K562 (cell line): ENCODE data around the gene SLIT1. TPM values are rescaled to one million over a fixed set of nuclear protein-coding genes. Genes with fewer than 3 reads are reported as not detected.

Source experiments
- AFF1 ChIP-seq, 2 experiments: fragments of 450-650 bp; IDR thresholded peaks; 2 replicates each; pipeline ENCODE4 v1.6.1; 2018; ENCODE audit warnings: mild to moderate bottlenecking in 2 of 2, low read depth in 1 of 2; ENCODE audit not compliant: partially characterized antibody in 2 of 2
- CSDE1 ChIP-seq, 2 experiments: fragments of 450-650 bp; IDR thresholded peaks; 2 replicates each; pipeline ENCODE4 v1.6.1; 2016; ENCODE audit warnings: mild to moderate bottlenecking in 1 of 2
- E2F4 ChIP-seq: sonication (generic); formaldehyde crosslinking; IDR thresholded peaks from 2 replicates; pipeline ENCODE4 v1.8.0; 2022; ENCODE audit warnings: mild to moderate bottlenecking, low read depth, missing genetic modification reagents
- MCM7 ChIP-seq, 2 experiments: fragments of 450-650 bp; IDR thresholded peaks; 2 replicates each; pipeline ENCODE4 v1.6.1; 2016 to 2018
- MLLT1 ChIP-seq, 2 experiments: fragments of 450-650 bp; IDR thresholded peaks; 2 replicates each; pipeline ENCODE4 v1.6.1; 2016
- NFYB ChIP-seq: IDR thresholded peaks from 2 replicates; pipeline ENCODE4 v1.6.1; 2011; ENCODE audit warnings: mild to moderate bottlenecking, moderate library complexity; ENCODE audit not compliant: insufficient read length; ENCODE audit errors: extremely low read depth
- PKNOX1 ChIP-seq: fragments of 450-650 bp; IDR thresholded peaks from 2 replicates; pipeline ENCODE4 v1.6.1; 2016
- SP2 ChIP-seq: IDR thresholded peaks from 2 replicates; pipeline ENCODE4 v1.6.1; 2011; ENCODE audit warnings: mild to moderate bottlenecking, low read depth, low read length, moderate library complexity; ENCODE audit not compliant: poor library complexity, severe bottlenecking; ENCODE audit errors: extremely low read depth
- TEAD1 ChIP-seq, 2 experiments: fragments of 450-650 bp in 1 of 2; sonication (generic) in 1 of 2; formaldehyde crosslinking; IDR thresholded peaks; 2 replicates each; pipeline versions ENCODE4 v1.4.0 to v1.8.0; 2020 to 2022; ENCODE audit warnings: mild to moderate bottlenecking in 2 of 2, missing genetic modification reagents in 1 of 2
- ZBTB49 ChIP-seq: sonication (generic); formaldehyde crosslinking; IDR thresholded peaks from 2 replicates; pipeline ENCODE4 v1.8.0; 2022; ENCODE audit warnings: missing genetic modification reagents, mild to moderate bottlenecking, borderline replicate concordance
- ZMIZ1 ChIP-seq, 2 experiments: fragments of 150-350 bp in 1 of 2; IDR thresholded peaks; 2 replicates each; pipeline ENCODE4 v1.6.1; 2012 to 2016; ENCODE audit warnings: low read depth in 2 of 2, low read length in 2 of 2, mild to moderate bottlenecking in 1 of 2, moderate library complexity in 1 of 2
- ZNF347 ChIP-seq: fragments of 450-650 bp; formaldehyde crosslinking; IDR thresholded peaks from 2 replicates; pipeline ENCODE4 v1.4.0; 2020; ENCODE audit warnings: low read depth, mild to moderate bottlenecking, moderate library complexity
- polyA plus RNA-seq, 8 experiments: library from polyadenylated mRNA; depleted of rRNA in 4 of 8; stranded (reverse) in 5 of 8; unstranded in 3 of 8; fragments of >200 nt; fragmentation: Nextera tagmentation in 2 of 8; fragmentation: Illumina TruSeq in 1 of 8; extraction: Ambion mirVana in 2 of 8; extraction: Trizol in 1 of 8; gene quantifications; 2 replicates each; pipeline versions ENCODE4 v1.2.1 to v1.2.3, GENCODE V29; 2011 to 2014; ENCODE audit warnings: inconsistent platforms in 1 of 8, missing spikeins in 1 of 8
- total RNA-seq, 7 experiments: library from RNA; depleted of rRNA in 6 of 7; stranded (reverse); fragments of >200 nt in 6 of 7; fragmentation: Illumina TruSeq in 2 of 7; extraction: Trizol in 2 of 7; gene quantifications; 2 replicates each; pipeline versions ENCODE4 v1.2.1 to v1.2.3, GENCODE V29; 2011 to 2021; ENCODE audit warnings: low replicate concordance in 1 of 7

Gene SLIT1
- total and polyA plus RNA-seq, 9 of the 15 experiments (the other 6 are each of a cell fraction or from before 2014, with no cell fraction given) = 0.01 to 0.11 (median 0.04) TPM; not detected in 3

- TF ChIP-seq ZMIZ1 (IDR thresholded peaks at IDR 0.05; ENCODE audit: low read depth in 2 of 2, low read length in 2 of 2) (no peak), MLLT1 (IDR thresholded peaks at IDR 0.05) (no peak), E2F4 (no peak), NFYB (no peak), ZBTB49 (CRISPR knock-in tag) (no peak), CSDE1 (IDR thresholded peaks at IDR 0.05) (no peak), AFF1 (IDR thresholded peaks at IDR 0.05; ENCODE audit: low read depth in 1 of 2, partially characterized antibody in 2 of 2) (no peak), MCM7 (IDR thresholded peaks at IDR 0.05) (no peak), ZNF347 (no peak), TEAD1 (CRISPR knock-in tag; IDR thresholded peaks at IDR 0.05) (no peak), PKNOX1 (no peak), SP2 (no peak)
These were observed 21.8 kb downstream of the SLIT1 start (continued) for GRCh38 chr10:97163781-97164501.
